ENCODE data around the gene TMEM198.

Gene TMEM198

GRCh38 chr2:219565130-219566080 is 21.6 kb downstream of the TMEM198 start:
- no peak for DNase-seq

GRCh38 chr2:219566640-219567039 is 22.8 kb downstream of the TMEM198 start:
- DNase-seq: no peak

GRCh38 chr2:219567131-219567530 is 23.3 kb downstream of the TMEM198 start:
- DNase-seq: no peak

DNA sequence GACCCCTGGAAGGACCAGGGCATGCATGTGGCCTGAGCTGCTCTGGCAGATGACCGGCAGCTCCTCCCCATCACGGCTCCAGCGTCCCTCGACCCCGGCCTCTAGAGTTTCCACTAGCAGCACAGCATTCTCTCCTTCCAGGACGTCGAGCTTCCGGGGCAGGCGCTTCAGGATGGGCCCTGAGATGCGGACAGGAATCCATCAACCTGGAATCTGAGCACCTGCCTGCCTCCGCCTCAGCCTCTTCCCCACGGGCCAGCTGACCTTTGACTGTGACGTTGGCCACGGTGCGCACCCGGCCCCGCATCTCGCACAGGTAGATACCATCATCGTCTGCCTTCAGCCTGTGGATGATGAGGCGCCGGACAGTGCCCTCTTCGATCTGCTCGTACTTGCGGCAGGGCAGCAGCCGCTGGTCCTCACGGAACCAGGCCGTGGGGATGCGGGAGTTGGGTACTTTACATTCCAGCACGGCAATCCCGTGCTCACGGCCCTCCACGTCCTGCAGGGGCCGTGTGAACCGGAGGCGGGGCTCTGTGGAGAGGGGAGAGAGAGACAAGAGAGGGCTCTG is 24.0 kb downstream of the TMEM198 start:
- DNase-seq: no peak

DNA sequence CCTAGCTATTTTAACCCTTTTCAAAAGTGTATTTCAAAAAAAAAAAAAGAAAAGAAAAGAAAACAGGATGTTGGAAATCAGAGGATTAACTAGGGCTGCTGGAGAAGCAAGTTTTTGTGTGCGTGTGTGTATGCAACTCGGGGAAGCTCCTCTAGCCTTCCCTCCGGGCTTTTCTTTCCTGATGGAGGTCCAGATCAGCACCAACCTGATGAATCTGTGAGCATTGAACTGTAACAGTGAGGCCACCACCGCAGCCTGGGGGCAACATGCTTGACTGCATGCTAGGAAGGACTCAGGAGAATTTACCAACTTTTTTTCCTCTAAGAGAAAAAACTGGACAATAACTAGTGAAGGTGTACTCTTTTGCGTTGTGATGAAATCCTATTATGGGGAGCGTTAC is 25.2 kb downstream of the TMEM198 start:
- DNase-seq: no peak

GRCh38 chr2:219569635-219570034 is 25.8 kb downstream of the TMEM198 start:
- no peak for DNase-seq

- no peak for DNase-seq
Measured at GRCh38 chr2:219570194-219570923, 26.5 kb downstream of the TMEM198 start.

- no peak for DNase-seq
Measured at GRCh38 chr2:219570924-219571310, 27.1 kb downstream of the TMEM198 start.

- DNase-seq: no peak
Measured at GRCh38 chr2:219571311-219572236, 27.7 kb downstream of the TMEM198 start, which contains the start of gene OBSL1. OBSL1 (minus strand) TSS chr2:219571539; CDS start chr2:219571232, 307 bp downstream.

DNA sequence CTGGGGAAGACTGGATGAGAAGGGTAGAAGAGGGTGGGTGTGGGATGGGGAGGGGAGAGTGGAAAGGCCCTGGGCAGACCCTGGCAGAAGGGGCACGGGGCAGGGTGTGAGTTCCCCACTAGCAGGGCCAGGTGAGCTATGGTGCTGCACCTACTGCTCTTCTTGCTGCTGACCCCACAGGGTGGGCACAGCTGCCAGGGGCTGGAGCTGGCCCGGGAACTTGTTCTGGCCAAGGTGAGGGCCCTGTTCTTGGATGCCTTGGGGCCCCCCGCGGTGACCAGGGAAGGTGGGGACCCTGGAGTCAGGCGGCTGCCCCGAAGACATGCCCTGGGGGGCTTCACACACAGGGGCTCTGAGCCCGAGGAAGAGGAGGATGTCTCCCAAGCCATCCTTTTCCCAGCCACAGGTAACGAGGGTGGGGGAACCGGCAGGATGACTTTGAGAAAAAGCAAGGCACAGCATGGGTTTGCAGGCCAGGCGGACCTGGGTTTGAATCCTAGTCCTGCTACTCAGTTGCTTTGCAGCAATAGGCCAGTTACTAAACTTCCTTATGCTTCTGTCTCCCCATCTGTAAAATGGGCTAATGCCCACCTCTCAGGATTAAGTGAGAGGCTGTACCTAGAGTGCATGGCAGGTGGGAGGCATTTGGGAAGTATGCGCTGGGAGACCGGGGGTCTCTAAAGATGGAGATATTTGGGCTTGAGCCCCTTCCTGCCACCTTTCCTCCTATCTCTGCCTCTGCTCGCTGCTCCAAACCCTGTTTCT is 28.6 kb downstream of the TMEM198 start, which contains the start of gene INHA:
INHA (plus strand) TSS at position 74 of the 765 bp plus-strand sequence; CDS start at position 139, 65 bp downstream.
- no peak for DNase-seq

GRCh38 chr2:219573166-219573565 is 29.3 kb downstream of the TMEM198 start:
- no peak for DNase-seq

DNA sequence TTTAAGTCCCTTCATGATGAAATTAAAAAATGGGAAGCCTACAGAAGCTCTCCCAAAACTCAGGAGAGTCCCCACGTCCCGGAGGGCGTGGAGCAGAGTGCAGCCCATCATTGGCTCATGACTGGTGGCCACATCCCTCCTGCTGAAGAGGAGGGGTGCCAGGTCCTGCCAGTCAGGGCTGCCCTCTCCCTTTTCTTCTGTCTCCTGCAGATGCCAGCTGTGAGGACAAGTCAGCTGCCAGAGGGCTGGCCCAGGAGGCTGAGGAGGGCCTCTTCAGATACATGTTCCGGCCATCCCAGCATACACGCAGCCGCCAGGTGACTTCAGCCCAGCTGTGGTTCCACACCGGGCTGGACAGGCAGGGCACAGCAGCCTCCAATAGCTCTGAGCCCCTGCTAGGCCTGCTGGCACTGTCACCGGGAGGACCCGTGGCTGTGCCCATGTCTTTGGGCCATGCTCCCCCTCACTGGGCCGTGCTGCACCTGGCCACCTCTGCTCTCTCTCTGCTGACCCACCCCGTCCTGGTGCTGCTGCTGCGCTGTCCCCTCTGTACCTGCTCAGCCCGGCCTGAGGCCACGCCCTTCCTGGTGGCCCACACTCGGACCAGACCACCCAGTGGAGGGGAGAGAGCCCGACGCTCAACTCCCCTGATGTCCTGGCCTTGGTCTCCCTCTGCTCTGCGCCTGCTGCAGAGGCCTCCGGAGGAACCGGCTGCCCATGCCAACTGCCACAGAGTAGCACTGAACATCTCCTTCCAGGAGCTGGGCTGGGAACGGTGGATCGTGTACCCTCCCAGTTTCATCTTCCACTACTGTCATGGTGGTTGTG is 30.9 kb downstream of the TMEM198 start:
- no peak for DNase-seq

GRCh38 chr2:219575566-219576504 is 32.0 kb downstream of the TMEM198 start:
- no peak for DNase-seq

- no peak for DNase-seq
Measured at GRCh38 chr2:219576505-219577388, 32.9 kb downstream of the TMEM198 start.

GRCh38 chr2:219578811-219579613 is 35.2 kb downstream of the TMEM198 start:
- no peak for DNase-seq

- no peak for DNase-seq
Measured at GRCh38 chr2:219581346-219581745, 37.5 kb downstream of the TMEM198 start.

- no peak for DNase-seq
Measured at GRCh38 chr2:219591091-219591490, 47.3 kb downstream of the TMEM198 start.
